ENCODE data around the gene NANOS3. TPM values are rescaled to one million over a fixed set of nuclear protein-coding genes. Genes with fewer than 3 reads are reported as not detected.
A peak's percentile ranks its signal among the peaks of the same experiment; 100 is the strongest.

NANOS3 gene
- total RNA-seq, 1 donor from 2014 or later: not detected

- peaks cover 31% of the 10 kb centered on the region for H3K4me1 ChIP-seq
- no peaks in the 10 kb centered on the region for H3K27me3 ChIP-seq
- no peak for DNase-seq
- no peak for ATAC-seq
- intact Hi-C loops (cut with DNase I): loop anchor here (5.0 kb wide), 1 partner anchor 74 kb away; no protein-coding TSS in a partner anchor
- peak overlapping the region; percentile 54 for H3K4me3 ChIP-seq
- peak overlapping the region; percentile 94 for H3K27ac ChIP-seq
- H3K9me3 ChIP-seq: no peaks in the 10 kb centered on the region
- TF ChIP-seq CTCF (IDR thresholded peaks at IDR 0.05): no peak
- H3K36me3 ChIP-seq: no peaks in the 10 kb centered on the region
These were observed 15.6 kb upstream of the NANOS3 start for GRCh38 chr19:13861392-13861713.

- Histone ChIP-seq H3K4me1 (peaks cover 33% of the 10 kb centered on the region), H3K36me3 (no peaks in the 10 kb centered on the region), H3K27ac (peak overlapping the region; percentile 94), H3K27me3 (no peaks in the 10 kb centered on the region), H3K4me3 (peak overlapping the region; percentile 54), H3K9me3 (no peaks in the 10 kb centered on the region)
- DNase-seq (peak; percentile 96), ATAC-seq (peak; percentile 96)
- peak; percentile 99 for TF ChIP-seq CTCF (IDR thresholded peaks at IDR 0.05)
- intact Hi-C loops (cut with DNase I): loop anchor here (5.0 kb wide), 1 partner anchor 75 kb away; no protein-coding TSS in a partner anchor
These were observed 15.0 kb upstream of the NANOS3 start for GRCh38 chr19:13861714-13862531.

- Histone ChIP-seq H3K9me3 (no peaks in the 10 kb centered on the region), H3K27ac (peak overlapping the region; percentile 24), H3K27me3 (no peaks in the 10 kb centered on the region), H3K4me3 (no peak overlapping the region), H3K36me3 (no peaks in the 10 kb centered on the region), H3K4me1 (peaks cover 33% of the 10 kb centered on the region)
- DNase-seq: no peak
- intact Hi-C loops (cut with DNase I): loop anchor here (5.0 kb wide), 1 partner anchor 77 kb away; no protein-coding TSS in a partner anchor
- no peak for ATAC-seq
- no peak for TF ChIP-seq CTCF (IDR thresholded peaks at IDR 0.05)
These were observed 12.8 kb upstream of the NANOS3 start for GRCh38 chr19:13864046-13864666.

- H3K36me3 ChIP-seq: no peaks in the 10 kb centered on the region
- ATAC-seq (no peak), DNase-seq (no peak)
- intact Hi-C loops (cut with DNase I): loop anchor here (5.0 kb wide), 1 partner anchor 78 kb away; no protein-coding TSS in a partner anchor
- peaks cover 33% of the 10 kb centered on the region for H3K4me1 ChIP-seq
- H3K4me3 ChIP-seq: peak overlapping the region; percentile 61
- peak overlapping the region; percentile 24 for H3K27ac ChIP-seq
- H3K27me3 ChIP-seq: no peaks in the 10 kb centered on the region
- H3K9me3 ChIP-seq: no peaks in the 10 kb centered on the region
- no peak for TF ChIP-seq CTCF (IDR thresholded peaks at IDR 0.05)
These were observed 12.0 kb upstream of the NANOS3 start for GRCh38 chr19:13864667-13865570.

Data from upper lobe of right lung (tissue), 1 donor.